ENCODE results near the gene STK39.

DNA sequence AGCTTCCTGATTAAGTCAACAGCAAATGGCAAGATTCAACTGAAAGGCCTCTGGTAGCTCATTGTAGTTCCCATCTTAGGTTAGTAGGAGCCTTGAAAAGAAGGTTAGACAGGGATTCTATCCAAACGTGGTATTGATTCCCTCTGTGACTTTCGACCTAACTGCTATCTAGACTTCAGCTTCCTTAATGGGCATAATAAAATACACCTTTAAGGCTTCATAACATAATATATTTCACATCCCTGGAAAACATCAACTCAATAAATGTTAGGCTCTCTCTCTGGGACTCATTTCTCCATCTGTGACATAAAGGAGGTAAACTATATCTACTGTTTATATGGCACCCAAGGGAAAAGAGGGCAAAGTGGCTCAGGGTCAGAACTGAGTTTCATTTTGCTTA, 60.9 kb downstream of the STK39 start:
- TF ChIP-seq, protein P1, sequence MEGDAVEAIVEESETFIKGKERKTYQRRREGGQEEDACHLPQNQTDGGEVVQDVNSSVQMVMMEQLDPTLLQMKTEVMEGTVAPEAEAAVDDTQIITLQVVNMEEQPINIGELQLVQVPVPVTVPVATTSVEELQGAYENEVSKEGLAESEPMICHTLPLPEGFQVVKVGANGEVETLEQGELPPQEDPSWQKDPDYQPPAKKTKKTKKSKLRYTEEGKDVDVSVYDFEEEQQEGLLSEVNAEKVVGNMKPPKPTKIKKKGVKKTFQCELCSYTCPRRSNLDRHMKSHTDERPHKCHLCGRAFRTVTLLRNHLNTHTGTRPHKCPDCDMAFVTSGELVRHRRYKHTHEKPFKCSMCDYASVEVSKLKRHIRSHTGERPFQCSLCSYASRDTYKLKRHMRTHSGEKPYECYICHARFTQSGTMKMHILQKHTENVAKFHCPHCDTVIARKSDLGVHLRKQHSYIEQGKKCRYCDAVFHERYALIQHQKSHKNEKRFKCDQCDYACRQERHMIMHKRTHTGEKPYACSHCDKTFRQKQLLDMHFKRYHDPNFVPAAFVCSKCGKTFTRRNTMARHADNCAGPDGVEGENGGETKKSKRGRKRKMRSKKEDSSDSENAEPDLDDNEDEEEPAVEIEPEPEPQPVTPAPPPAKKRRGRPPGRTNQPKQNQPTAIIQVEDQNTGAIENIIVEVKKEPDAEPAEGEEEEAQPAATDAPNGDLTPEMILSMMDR (conservative IDR thresholded peaks at IDR 0.05; ENCODE audit: low read length): no peak
- TF ChIP-seq EZH2phosphoT487 (IDR thresholded peaks at IDR 0.05; ENCODE audit: borderline replicate concordance, low read depth, low read length): no peak
